IPS-18a (cell line): ENCODE measurements around the gene CDH23.

Source experiments
- H3K27ac ChIP-seq: one replicate; pipeline ENCODE4 v1.5.1; 2013; ENCODE audit warnings: low read length
- H3K27me3 ChIP-seq: one replicate; pipeline ENCODE4 v1.6.1; 2013; ENCODE audit warnings: mild to moderate bottlenecking, low read length; ENCODE audit not compliant: control insufficient read depth, insufficient read depth
- H3K36me3 ChIP-seq: one replicate; pipeline ENCODE4 v1.6.1; 2013; ENCODE audit warnings: low read depth, low read length; ENCODE audit not compliant: control insufficient read depth
- H3K4me1 ChIP-seq: one replicate; pipeline ENCODE4 v1.6.1; 2013; ENCODE audit warnings: low read depth, low read length; ENCODE audit not compliant: control insufficient read depth
- H3K4me3 ChIP-seq: one replicate; pipeline ENCODE4 v1.5.1; 2013; ENCODE audit warnings: low read length
- H3K9ac ChIP-seq: one replicate; pipeline ENCODE4 v1.6.1; 2013; ENCODE audit warnings: mild to moderate bottlenecking, low read length, moderate library complexity
- H3K9me3 ChIP-seq: one replicate; pipeline ENCODE4 v1.6.1; 2013; ENCODE audit warnings: low read depth, low read length; ENCODE audit not compliant: control insufficient read depth

The CDH23 gene

GRCh38 chr10:71722849-71723248 lies 326.1 kb downstream of the CDH23 start:
- H3K27ac ChIP-seq = no peak overlapping the region

DNA sequence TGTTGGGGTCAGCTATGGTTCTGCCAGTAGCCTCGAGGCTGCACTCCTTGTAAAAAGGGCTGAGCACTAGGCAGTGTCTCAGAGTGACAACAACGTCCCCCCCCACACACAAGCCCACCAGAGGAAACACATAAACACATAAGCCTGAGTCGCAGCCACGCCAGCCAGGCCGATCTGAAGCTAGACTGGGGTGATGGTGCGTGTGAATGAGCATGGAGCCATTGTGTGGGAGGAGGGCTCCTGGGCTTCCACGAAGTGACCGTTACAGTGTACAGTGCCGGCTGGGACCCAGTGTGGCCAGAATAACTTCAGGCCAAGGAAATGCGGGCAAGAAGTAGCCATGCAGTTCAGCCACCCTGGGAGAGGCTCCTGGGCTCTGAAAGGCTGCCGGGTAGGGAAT lies 326.6 kb downstream of the CDH23 start:
- no peak overlapping the region for H3K9ac ChIP-seq

More at GRCh38 chr10:71722849-71723248, 326.1 kb downstream of the CDH23 start:
- H3K36me3 ChIP-seq = no peaks in the 10 kb centered on the region
- no peak overlapping the region for H3K9ac ChIP-seq
- H3K4me1 ChIP-seq = peaks cover 13% of the 10 kb centered on the region
- H3K4me3 ChIP-seq = no peak overlapping the region
- H3K27me3 ChIP-seq = no peaks in the 10 kb centered on the region
- H3K9me3 ChIP-seq = no peaks in the 10 kb centered on the region

GRCh38 chr10:71724539-71724938 lies 327.8 kb downstream of the CDH23 start:
- no peaks in the 10 kb centered on the region for H3K36me3 ChIP-seq
- H3K4me1 ChIP-seq = peaks cover 8% of the 10 kb centered on the region
- H3K27me3 ChIP-seq = no peaks in the 10 kb centered on the region
- no peaks in the 10 kb centered on the region for H3K9me3 ChIP-seq
- no peak overlapping the region for H3K27ac ChIP-seq
- H3K4me3 ChIP-seq = no peak overlapping the region
- no peak overlapping the region for H3K9ac ChIP-seq

More for the DNA sequence above, 326.6 kb downstream of the CDH23 start:
- Histone ChIP-seq H3K9me3 (no peaks in the 10 kb centered on the region), H3K27me3 (no peaks in the 10 kb centered on the region), H3K27ac (no peak overlapping the region), H3K4me1 (peaks cover 13% of the 10 kb centered on the region), H3K4me3 (no peak overlapping the region), H3K36me3 (no peaks in the 10 kb centered on the region)

- no peak overlapping the region for H3K27ac ChIP-seq
- H3K9ac ChIP-seq = no peak overlapping the region
- H3K27me3 ChIP-seq = no peaks in the 10 kb centered on the region
- peaks cover under 1% of the 10 kb centered on the region for H3K4me1 ChIP-seq
- no peak overlapping the region for H3K4me3 ChIP-seq
- no peaks in the 10 kb centered on the region for H3K36me3 ChIP-seq
- H3K9me3 ChIP-seq = no peaks in the 10 kb centered on the region
Measured at GRCh38 chr10:71725249-71725648, 328.5 kb downstream of the CDH23 start.

- Histone ChIP-seq H3K9ac (no peak overlapping the region), H3K4me3 (no peak overlapping the region), H3K9me3 (no peaks in the 10 kb centered on the region), H3K27me3 (no peaks in the 10 kb centered on the region), H3K36me3 (no peaks in the 10 kb centered on the region), H3K4me1 (no peaks in the 10 kb centered on the region), H3K27ac (no peak overlapping the region)
Measured at GRCh38 chr10:71725998-71726579, 329.4 kb downstream of the CDH23 start.

- H3K9me3 ChIP-seq = no peaks in the 10 kb centered on the region
- no peaks in the 10 kb centered on the region for H3K36me3 ChIP-seq
- no peak overlapping the region for H3K27ac ChIP-seq
- H3K4me3 ChIP-seq = no peak overlapping the region
- H3K4me1 ChIP-seq = no peaks in the 10 kb centered on the region
- no peak overlapping the region for H3K9ac ChIP-seq
- H3K27me3 ChIP-seq = no peaks in the 10 kb centered on the region
Measured at GRCh38 chr10:71726580-71727104, 329.9 kb downstream of the CDH23 start.

DNA sequence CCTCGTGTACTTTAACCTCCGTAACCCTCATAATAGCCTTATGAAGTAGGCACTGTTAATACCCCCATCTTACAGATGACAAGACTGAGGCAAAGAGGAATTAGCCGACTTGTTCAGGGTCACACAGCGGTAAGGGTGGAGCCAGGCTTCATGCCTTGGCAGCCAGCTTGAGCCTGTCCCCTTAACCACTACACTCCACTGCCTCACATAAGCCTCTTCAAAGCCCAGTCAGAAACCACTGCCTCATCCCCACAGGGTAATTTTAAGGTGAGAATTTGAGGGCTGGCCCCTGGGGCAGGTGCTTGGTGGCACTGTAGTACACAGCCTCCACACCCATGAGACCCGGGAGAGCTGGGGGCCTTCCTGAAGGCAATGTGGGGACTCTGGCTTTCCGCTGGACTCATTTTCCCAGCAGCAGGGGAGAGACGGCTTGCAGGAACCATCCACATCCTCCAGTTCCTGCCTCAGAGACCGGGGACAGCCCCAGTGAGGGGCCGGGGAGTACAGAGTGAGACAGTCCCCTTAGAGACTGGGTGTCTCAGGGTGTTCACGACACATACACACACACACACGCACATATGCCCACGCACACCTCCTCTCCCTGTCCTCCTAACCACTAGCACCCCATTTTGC lies 330.5 kb downstream of the CDH23 start:
- no peak overlapping the region for H3K9ac ChIP-seq

DNA sequence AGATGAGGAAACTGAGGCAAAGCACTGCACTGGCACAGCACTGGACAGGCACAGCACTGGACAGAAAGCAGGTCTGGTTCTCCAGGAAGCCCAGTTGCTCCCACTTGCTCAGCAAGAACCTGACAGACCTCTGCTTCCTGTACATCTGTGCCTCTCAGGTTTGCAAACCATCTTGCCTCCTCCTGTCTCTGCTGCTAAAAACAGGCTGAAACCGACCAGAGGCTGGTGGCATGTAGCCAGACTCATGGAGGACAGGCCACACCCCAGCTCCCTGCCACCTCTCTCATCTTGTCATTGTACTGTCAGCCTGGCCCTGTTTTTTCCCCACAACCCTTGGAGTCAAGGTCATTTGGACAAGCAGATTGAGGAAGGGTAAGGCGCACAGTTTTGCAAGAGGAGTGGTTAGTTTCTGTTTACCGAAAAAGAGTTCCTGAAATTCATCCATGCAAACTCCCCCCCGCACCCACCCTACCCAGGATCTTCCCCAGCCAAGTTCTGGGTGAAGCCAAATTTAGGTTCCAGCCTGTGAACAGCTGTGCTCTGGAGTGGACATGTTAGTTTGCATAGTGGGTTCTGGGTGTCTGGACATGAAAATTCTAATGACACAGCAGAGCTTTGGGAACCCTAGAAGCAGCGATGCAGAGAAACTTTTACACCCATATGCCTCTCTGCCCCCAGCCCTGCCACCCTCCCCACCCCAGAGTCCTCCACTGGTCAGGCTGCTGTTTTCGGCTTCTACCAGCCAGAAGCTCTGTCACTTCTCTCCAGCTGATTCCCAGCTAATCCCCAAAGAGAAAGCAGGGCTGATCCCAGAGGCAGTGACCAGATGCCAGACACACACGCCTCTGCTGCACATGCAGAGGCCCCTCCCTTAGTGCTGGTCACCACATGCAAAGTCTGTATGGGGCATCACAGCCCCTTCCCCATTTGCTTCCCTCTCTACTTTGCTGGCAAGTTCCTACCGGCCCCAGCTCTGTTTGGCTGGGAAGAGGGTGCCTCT lies 331.3 kb downstream of the CDH23 start:
- H3K27ac ChIP-seq = no peak overlapping the region
- no peaks in the 10 kb centered on the region for H3K9me3 ChIP-seq
- no peaks in the 10 kb centered on the region for H3K4me1 ChIP-seq
- no peak overlapping the region for H3K4me3 ChIP-seq
- H3K9ac ChIP-seq = no peak overlapping the region
- H3K27me3 ChIP-seq = no peaks in the 10 kb centered on the region
- H3K36me3 ChIP-seq = no peaks in the 10 kb centered on the region

More for the DNA sequence above, 330.5 kb downstream of the CDH23 start:
- Histone ChIP-seq H3K4me3 (no peak overlapping the region), H3K4me1 (no peaks in the 10 kb centered on the region), H3K27me3 (no peaks in the 10 kb centered on the region), H3K36me3 (no peaks in the 10 kb centered on the region), H3K9me3 (no peaks in the 10 kb centered on the region), H3K27ac (no peak overlapping the region)

- no peaks in the 10 kb centered on the region for H3K9me3 ChIP-seq
- H3K27ac ChIP-seq = no peak overlapping the region
- H3K4me3 ChIP-seq = no peak overlapping the region
- no peaks in the 10 kb centered on the region for H3K4me1 ChIP-seq
- no peak overlapping the region for H3K9ac ChIP-seq
- H3K36me3 ChIP-seq = no peaks in the 10 kb centered on the region
- H3K27me3 ChIP-seq = no peaks in the 10 kb centered on the region
Measured at GRCh38 chr10:71729161-71729636, 332.5 kb downstream of the CDH23 start.

- H3K27me3 ChIP-seq = no peaks in the 10 kb centered on the region
- H3K36me3 ChIP-seq = no peaks in the 10 kb centered on the region
- no peak overlapping the region for H3K4me3 ChIP-seq
- no peak overlapping the region for H3K9ac ChIP-seq
- no peak overlapping the region for H3K27ac ChIP-seq
- no peaks in the 10 kb centered on the region for H3K4me1 ChIP-seq
- no peaks in the 10 kb centered on the region for H3K9me3 ChIP-seq
Measured at GRCh38 chr10:71731791-71732190, 335.1 kb downstream of the CDH23 start.

DNA sequence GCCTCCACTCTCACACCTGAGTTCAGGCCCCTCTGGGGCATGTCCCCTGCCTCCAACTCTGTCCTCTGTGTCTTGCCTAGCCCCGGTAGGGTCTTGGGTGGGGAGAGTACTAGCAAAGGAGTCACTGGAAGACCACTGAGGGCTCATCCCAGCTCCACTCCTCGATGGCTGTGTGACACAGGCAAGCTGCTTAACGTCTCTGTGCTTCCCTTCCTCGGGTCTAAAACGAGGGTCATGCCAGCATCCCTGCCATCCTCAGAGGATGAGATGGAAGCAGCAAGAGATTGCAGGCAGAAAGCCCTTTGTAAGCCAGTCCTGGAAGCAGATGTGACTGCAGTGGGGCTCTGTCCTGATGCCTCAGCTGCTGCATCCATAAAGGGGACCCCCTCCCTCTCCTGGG lies 338.1 kb downstream of the CDH23 start:
- Histone ChIP-seq H3K9me3 (no peaks in the 10 kb centered on the region), H3K4me1 (no peaks in the 10 kb centered on the region), H3K27ac (no peak overlapping the region), H3K27me3 (no peaks in the 10 kb centered on the region), H3K9ac (no peak overlapping the region), H3K36me3 (no peaks in the 10 kb centered on the region), H3K4me3 (no peak overlapping the region)
